ENCODE measurements around the gene OXLD1. TPM values are rescaled to one million over a fixed set of nuclear protein-coding genes. Genes with fewer than 3 reads are reported as not detected.
A peak's percentile ranks its signal among the peaks of the same experiment; 100 is the strongest.

Gene OXLD1
- total and polyA plus RNA-seq, 2 donors: 7.5 to 47.9 TPM

GRCh38 chr17:81695211-81695610, 28.8 kb upstream of the OXLD1 start:
- DNase-seq (ENCODE audit: extremely low spot score): no peak
- peaks cover 15% of the 10 kb centered on the region for H3K36me3 ChIP-seq (ENCODE audit: insufficient read depth)

GRCh38 chr17:81694810-81695209, 28.4 kb upstream of the OXLD1 start:
- no peak for DNase-seq (ENCODE audit: extremely low spot score)
- H3K4me1 ChIP-seq (ENCODE audit: insufficient read depth): no peaks in the 10 kb centered on the region
- 94% methylated on average over 19 of the region's 19 CpGs for WGBS
- H3K4me3 ChIP-seq (ENCODE audit: low read depth, low read length): no peak overlapping the region
- no peak overlapping the region for H3K27ac ChIP-seq (ENCODE audit: low read depth)
- peaks cover 15% of the 10 kb centered on the region for H3K36me3 ChIP-seq (ENCODE audit: insufficient read depth)

More at GRCh38 chr17:81695211-81695610, 28.8 kb upstream of the OXLD1 start:
- WGBS: 90% methylated on average over 6 of the region's 6 CpGs
- H3K4me3 ChIP-seq (ENCODE audit: low read depth, low read length): no peak overlapping the region
- no peak overlapping the region for H3K27ac ChIP-seq (ENCODE audit: low read depth)
- no peaks in the 10 kb centered on the region for H3K4me1 ChIP-seq (ENCODE audit: insufficient read depth)

GRCh38 chr17:81693509-81694210, 27.3 kb upstream of the OXLD1 start:
- Histone ChIP-seq H3K36me3 (ENCODE audit: insufficient read depth) (peaks cover 15% of the 10 kb centered on the region), H3K27ac (ENCODE audit: low read depth) (no peak overlapping the region), H3K4me1 (ENCODE audit: insufficient read depth) (no peaks in the 10 kb centered on the region), H3K4me3 (ENCODE audit: low read depth, low read length) (no peak overlapping the region)
- 87% methylated on average over 35 of the region's 35 CpGs for WGBS
- DNase-seq (ENCODE audit: extremely low spot score): no peak

- no peak overlapping the region for H3K27ac ChIP-seq (ENCODE audit: low read depth)
- peaks cover 19% of the 10 kb centered on the region for H3K36me3 ChIP-seq (ENCODE audit: insufficient read depth)
- no peak overlapping the region for H3K4me3 ChIP-seq (ENCODE audit: low read depth, low read length)
- 97% methylated on average over 20 of the region's 20 CpGs for WGBS
- no peak for DNase-seq (ENCODE audit: extremely low spot score)
- H3K4me1 ChIP-seq (ENCODE audit: insufficient read depth): no peaks in the 10 kb centered on the region
These were observed 25.2 kb upstream of the OXLD1 start for GRCh38 chr17:81691608-81692007.

- H3K4me1 ChIP-seq (ENCODE audit: insufficient read depth): no peaks in the 10 kb centered on the region
- DNase-seq (ENCODE audit: extremely low spot score): no peak
- WGBS: 91% methylated on average over 18 of the region's 18 CpGs
- H3K27ac ChIP-seq (ENCODE audit: low read depth): no peak overlapping the region
- peaks cover 18% of the 10 kb centered on the region for H3K36me3 ChIP-seq (ENCODE audit: insufficient read depth)
- H3K4me3 ChIP-seq (ENCODE audit: low read depth, low read length): no peak overlapping the region
These were observed 24.8 kb upstream of the OXLD1 start for GRCh38 chr17:81691196-81691595.

GRCh38 chr17:81690549-81690948, 24.1 kb upstream of the OXLD1 start:
- no peaks in the 10 kb centered on the region for H3K4me1 ChIP-seq (ENCODE audit: insufficient read depth)
- no peak for DNase-seq (ENCODE audit: extremely low spot score)
- 90% methylated on average over 17 of the region's 17 CpGs for whole genome bisulfite sequencing
- H3K27ac ChIP-seq (ENCODE audit: low read depth): no peak overlapping the region
- H3K4me3 ChIP-seq (ENCODE audit: low read depth, low read length): no peak overlapping the region
- H3K36me3 ChIP-seq (ENCODE audit: insufficient read depth): peaks cover 13% of the 10 kb centered on the region

- DNase-seq (ENCODE audit: extremely low spot score): no peak
- no peak overlapping the region for H3K4me3 ChIP-seq (ENCODE audit: low read depth, low read length)
- WGBS: 93% methylated on average over 18 of the region's 18 CpGs
- no peaks in the 10 kb centered on the region for H3K4me1 ChIP-seq (ENCODE audit: insufficient read depth)
- H3K36me3 ChIP-seq (ENCODE audit: insufficient read depth): peaks cover 13% of the 10 kb centered on the region
- H3K27ac ChIP-seq (ENCODE audit: low read depth): no peak overlapping the region
These were observed 23.7 kb upstream of the OXLD1 start for GRCh38 chr17:81690066-81690465.

GRCh38 chr17:81688616-81689015, 22.2 kb upstream of the OXLD1 start:
- Histone ChIP-seq H3K36me3 (ENCODE audit: insufficient read depth) (peaks cover 10% of the 10 kb centered on the region), H3K4me1 (ENCODE audit: insufficient read depth) (no peaks in the 10 kb centered on the region), H3K27ac (ENCODE audit: low read depth) (no peak overlapping the region), H3K4me3 (ENCODE audit: low read depth, low read length) (no peak overlapping the region)
- no peak for DNase-seq (ENCODE audit: extremely low spot score)
- 89% methylated on average over 14 of the region's 14 CpGs for WGBS

- WGBS: 92% methylated on average over 41 of the region's 41 CpGs
- DNase-seq (ENCODE audit: extremely low spot score): no peak
- H3K4me1 ChIP-seq (ENCODE audit: insufficient read depth): no peaks in the 10 kb centered on the region
- no peak overlapping the region for H3K27ac ChIP-seq (ENCODE audit: low read depth)
- peaks cover 10% of the 10 kb centered on the region for H3K36me3 ChIP-seq (ENCODE audit: insufficient read depth)
- H3K4me3 ChIP-seq (ENCODE audit: low read depth, low read length): no peak overlapping the region
These were observed 21.6 kb upstream of the OXLD1 start for GRCh38 chr17:81687770-81688541.

- no peak for DNase-seq (ENCODE audit: extremely low spot score)
- H3K27ac ChIP-seq (ENCODE audit: low read depth): no peak overlapping the region
- no peak overlapping the region for H3K4me3 ChIP-seq (ENCODE audit: low read depth, low read length)
- 91% methylated on average over 20 of the region's 20 CpGs for WGBS
- no peaks in the 10 kb centered on the region for H3K4me1 ChIP-seq (ENCODE audit: insufficient read depth)
- H3K36me3 ChIP-seq (ENCODE audit: insufficient read depth): peaks cover 9% of the 10 kb centered on the region
These were observed 20.2 kb upstream of the OXLD1 start for GRCh38 chr17:81686614-81687013.

GRCh38 chr17:81685108-81685507, 18.7 kb upstream of the OXLD1 start:
- no peak for DNase-seq (ENCODE audit: extremely low spot score)
- Histone ChIP-seq H3K36me3 (ENCODE audit: insufficient read depth) (peaks cover 9% of the 10 kb centered on the region), H3K4me1 (ENCODE audit: insufficient read depth) (no peaks in the 10 kb centered on the region), H3K4me3 (ENCODE audit: low read depth, low read length) (peak overlapping the region; percentile 98), H3K27ac (ENCODE audit: low read depth) (no peak overlapping the region)
- WGBS: 80% methylated on average over 12 of the region's 12 CpGs

GRCh38 chr17:81684442-81684911, 18.1 kb upstream of the OXLD1 start:
- Histone ChIP-seq H3K27ac (ENCODE audit: low read depth) (peak overlapping the region; percentile 31), H3K36me3 (ENCODE audit: insufficient read depth) (peaks cover 9% of the 10 kb centered on the region), H3K4me3 (ENCODE audit: low read depth, low read length) (peak overlapping the region; percentile 98), H3K4me1 (ENCODE audit: insufficient read depth) (no peaks in the 10 kb centered on the region)
- WGBS: 3% methylated on average over 16 of the region's 16 CpGs
- no peak for DNase-seq (ENCODE audit: extremely low spot score)

- Histone ChIP-seq H3K27ac (ENCODE audit: low read depth) (peak within 1 kb of the TSS; percentile 31), H3K4me1 (ENCODE audit: insufficient read depth) (no peaks in the 10 kb centered on the region), H3K36me3 (ENCODE audit: insufficient read depth) (peaks cover 9% of the 10 kb centered on the region), H3K4me3 (ENCODE audit: low read depth, low read length) (peak within 1 kb of the TSS; percentile 98)
- peak; percentile 96 for DNase-seq (ENCODE audit: extremely low spot score)
- under 1% methylated on average over 112 of the region's 112 CpGs for WGBS
These were observed 17.4 kb upstream of the OXLD1 start, which contains the start of the genes ARL16 and HGS for GRCh38 chr17:81683584-81684441. TSS of gene ARL16 (minus strand) at chr17:81683797. CDS start at chr17:81683753, 44 bp downstream. TSS of gene HGS (plus strand) at chr17:81684011. CDS start at chr17:81684067, 56 bp downstream.

Measured in urinary bladder (tissue), 4 donors.